Measurements from ENCODE around the gene AAK1.
A peak's percentile ranks its signal among the peaks of the same experiment; 100 is the strongest.
"Not testable (repeated sequence)": the region's sequence is repeated elsewhere in the genome, so short reads cannot be mapped to it uniquely, and the experiment has no call there.

AAK1 gene

GRCh38 chr2:69559442-69560146 is 83.9 kb downstream of the AAK1 start:
- DNase-seq (ENCODE audit: low spot score) = no peak
- Histone ChIP-seq H3K4me3 (no peak overlapping the region), H3K27ac (no peak overlapping the region)
- TF ChIP-seq, protein P1, sequence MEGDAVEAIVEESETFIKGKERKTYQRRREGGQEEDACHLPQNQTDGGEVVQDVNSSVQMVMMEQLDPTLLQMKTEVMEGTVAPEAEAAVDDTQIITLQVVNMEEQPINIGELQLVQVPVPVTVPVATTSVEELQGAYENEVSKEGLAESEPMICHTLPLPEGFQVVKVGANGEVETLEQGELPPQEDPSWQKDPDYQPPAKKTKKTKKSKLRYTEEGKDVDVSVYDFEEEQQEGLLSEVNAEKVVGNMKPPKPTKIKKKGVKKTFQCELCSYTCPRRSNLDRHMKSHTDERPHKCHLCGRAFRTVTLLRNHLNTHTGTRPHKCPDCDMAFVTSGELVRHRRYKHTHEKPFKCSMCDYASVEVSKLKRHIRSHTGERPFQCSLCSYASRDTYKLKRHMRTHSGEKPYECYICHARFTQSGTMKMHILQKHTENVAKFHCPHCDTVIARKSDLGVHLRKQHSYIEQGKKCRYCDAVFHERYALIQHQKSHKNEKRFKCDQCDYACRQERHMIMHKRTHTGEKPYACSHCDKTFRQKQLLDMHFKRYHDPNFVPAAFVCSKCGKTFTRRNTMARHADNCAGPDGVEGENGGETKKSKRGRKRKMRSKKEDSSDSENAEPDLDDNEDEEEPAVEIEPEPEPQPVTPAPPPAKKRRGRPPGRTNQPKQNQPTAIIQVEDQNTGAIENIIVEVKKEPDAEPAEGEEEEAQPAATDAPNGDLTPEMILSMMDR (IDR thresholded peaks at IDR 0.05) = peak; percentile 34

DNA sequence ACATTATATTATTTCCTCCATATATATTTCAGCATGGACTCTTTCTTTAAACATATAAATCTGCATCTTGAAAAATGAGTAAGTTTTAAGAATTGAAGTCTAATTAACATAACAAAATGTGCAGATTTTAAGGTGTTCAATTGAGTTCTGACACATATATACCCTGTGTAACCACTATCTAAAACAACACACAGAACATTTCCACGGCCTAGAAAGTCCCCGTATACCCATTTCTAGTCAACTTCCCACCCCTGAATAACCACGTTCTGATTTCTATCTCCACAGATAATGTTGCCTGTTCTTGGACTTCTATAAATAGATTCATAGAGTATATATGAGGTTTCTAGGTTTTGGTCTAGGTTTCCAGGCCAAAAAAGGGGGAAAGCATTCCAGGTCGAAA is 87.5 kb downstream of the AAK1 start:
- no peak overlapping the region for H3K4me3 ChIP-seq
- TF ChIP-seq, protein P1 (IDR thresholded peaks at IDR 0.05) = no peak
- DNase-seq (ENCODE audit: low spot score) = no peak
- no peak overlapping the region for H3K27ac ChIP-seq

GRCh38 chr2:69554981-69555380 is 88.6 kb downstream of the AAK1 start:
- no peak for DNase-seq (ENCODE audit: low spot score)
- H3K27ac ChIP-seq = peak overlapping the region in 1 of 2 donors; percentile 53
- TF ChIP-seq, protein P1 (IDR thresholded peaks at IDR 0.05) = no peak
- no peak overlapping the region for H3K4me3 ChIP-seq

DNA sequence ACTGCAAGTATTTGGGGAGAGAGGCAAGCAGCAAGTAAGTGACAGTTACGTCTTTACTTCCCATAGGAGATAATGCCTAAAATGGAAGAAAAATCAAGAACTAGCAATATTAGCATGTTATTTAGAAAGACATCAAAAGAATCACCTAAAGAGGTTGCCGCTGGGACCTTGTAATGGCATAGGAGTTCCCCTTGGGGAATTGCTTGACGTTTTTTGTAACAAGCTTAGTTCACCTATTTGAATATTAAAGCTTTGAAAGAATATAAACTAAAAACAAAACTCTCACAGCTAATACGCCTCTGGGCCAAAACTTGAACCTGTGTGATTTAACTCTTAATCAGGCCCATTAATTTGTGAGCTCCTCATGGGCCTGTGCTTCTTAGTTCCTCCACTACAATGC is 89.0 kb downstream of the AAK1 start:
- DNase-seq (ENCODE audit: low spot score) = no peak
- TF ChIP-seq, protein P1 (IDR thresholded peaks at IDR 0.05) = no peak
- Histone ChIP-seq H3K4me3 (no peak overlapping the region), H3K27ac (peak overlapping the region in 1 of 2 donors; percentile 53)

DNA sequence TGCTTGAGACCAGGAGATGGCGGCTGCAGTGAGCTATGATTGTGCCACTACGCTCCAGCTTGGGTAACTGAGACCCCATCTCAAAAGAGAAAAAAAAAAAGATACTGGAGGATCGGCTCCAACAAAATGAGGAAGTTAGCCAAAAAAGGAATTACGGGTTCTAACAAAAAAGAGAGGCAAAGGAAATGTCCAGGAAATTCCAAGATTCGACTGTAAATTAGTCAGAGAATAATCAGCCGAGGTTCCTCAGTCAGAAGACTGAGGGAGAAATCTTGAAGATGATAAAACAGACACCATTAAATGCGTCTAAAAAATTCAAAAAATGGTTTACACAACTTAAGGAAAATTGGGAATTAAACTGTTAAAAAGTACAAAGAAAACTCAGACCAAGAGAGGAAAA is 89.5 kb downstream of the AAK1 start:
- TF ChIP-seq, protein P1 (IDR thresholded peaks at IDR 0.05) = no peak
- no peak overlapping the region for H3K4me3 ChIP-seq
- no peak overlapping the region for H3K27ac ChIP-seq
- DNase-seq (ENCODE audit: low spot score) = no peak

DNA sequence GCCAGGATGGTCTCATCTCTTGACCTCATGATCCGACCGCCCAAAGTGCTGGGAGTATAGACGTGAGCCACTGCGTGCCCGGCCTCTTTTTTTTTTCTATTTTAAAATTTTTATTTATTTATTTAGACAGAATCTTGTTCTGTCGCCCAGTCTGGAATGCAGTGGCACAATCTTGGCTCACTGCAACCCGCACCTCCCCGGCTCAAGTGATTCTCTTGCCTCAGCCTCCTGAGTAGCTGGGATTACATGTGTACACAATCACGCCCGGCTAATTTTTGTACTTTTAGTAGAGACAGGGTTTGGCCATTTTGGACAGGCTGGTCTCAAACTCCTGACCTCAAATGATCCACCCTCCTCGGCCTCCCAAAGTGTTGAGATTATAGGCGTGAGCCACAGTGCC is 93.0 kb downstream of the AAK1 start:
- DNase-seq (ENCODE audit: low spot score); H3K4me3 ChIP-seq; H3K27ac ChIP-seq: not testable (repeated sequence)

DNA sequence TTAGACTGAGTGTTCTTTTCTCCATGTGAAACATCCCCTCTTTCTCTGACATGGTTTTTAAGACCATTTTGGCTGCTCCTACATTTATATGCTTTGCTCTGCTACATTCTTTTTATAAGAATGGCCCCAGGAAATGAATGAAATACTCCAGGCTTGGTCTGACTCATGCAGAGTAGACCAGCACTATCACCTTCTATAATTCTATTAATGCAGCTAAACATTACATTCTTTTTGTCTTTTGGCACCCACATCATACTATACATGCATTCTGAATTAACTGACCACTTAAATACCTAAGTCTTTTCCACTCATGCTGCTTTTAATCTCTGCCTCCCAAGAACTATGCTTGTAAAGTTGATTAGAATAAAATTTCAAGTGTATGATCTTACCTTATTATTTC is 94.1 kb downstream of the AAK1 start:
- TF ChIP-seq, protein P1 (IDR thresholded peaks at IDR 0.05) = no peak
- Histone ChIP-seq H3K27ac (no peak overlapping the region), H3K4me3 (no peak overlapping the region)
- no peak for DNase-seq (ENCODE audit: low spot score)
